Measurements from ENCODE around the gene BTLA. TPM values are rescaled to one million over a fixed set of nuclear protein-coding genes. Genes with fewer than 3 reads are reported as not detected.

Gene BTLA
- total and polyA plus RNA-seq, 5 donors from 2014 or later = 2.7 to 7.1 (median 5.3) TPM

- Histone ChIP-seq H3K27ac (ENCODE audit: insufficient read depth, low read length, poor library complexity, severe bottlenecking) (no peak overlapping the region), H3K36me3 (ENCODE audit: control insufficient read depth, insufficient read depth, low read length) (no peaks in the 10 kb centered on the region), H3K4me3 (ENCODE audit: low read depth, low read length) (no peak overlapping the region), H3K9me3 (ENCODE audit: control insufficient read depth in 2 of 2, low read length in 2 of 2) (no peaks in the 10 kb centered on the region), H3K4me1 (ENCODE audit: control insufficient read depth, insufficient read depth, low read length, poor library complexity, severe bottlenecking) (peaks cover 36% of the 10 kb centered on the region), H3K27me3 (ENCODE audit: control insufficient read depth, insufficient read depth, low read length) (no peaks in the 10 kb centered on the region)
- Mint-ChIP-seq H3K27ac (no peak overlapping the region), H3K27me3 (no peaks in the 10 kb centered on the region), H3K4me1 (peaks cover 24 to 61% (median 30%) of the 10 kb centered on the region in 4 donors), H3K9me3 (peaks cover 0 to 1% (median 0%) of the 10 kb centered on the region in 7 donors), H3K4me3 (no peak overlapping the region), H3K36me3 (peaks cover 12% of the 10 kb centered on the region)
- no peak for ATAC-seq (ENCODE audit: low read depth in 2 of 2)
- no peak for DNase-seq
Measured at GRCh38 chr3:112486811-112487505, 12.3 kb downstream of the BTLA start.

DNA sequence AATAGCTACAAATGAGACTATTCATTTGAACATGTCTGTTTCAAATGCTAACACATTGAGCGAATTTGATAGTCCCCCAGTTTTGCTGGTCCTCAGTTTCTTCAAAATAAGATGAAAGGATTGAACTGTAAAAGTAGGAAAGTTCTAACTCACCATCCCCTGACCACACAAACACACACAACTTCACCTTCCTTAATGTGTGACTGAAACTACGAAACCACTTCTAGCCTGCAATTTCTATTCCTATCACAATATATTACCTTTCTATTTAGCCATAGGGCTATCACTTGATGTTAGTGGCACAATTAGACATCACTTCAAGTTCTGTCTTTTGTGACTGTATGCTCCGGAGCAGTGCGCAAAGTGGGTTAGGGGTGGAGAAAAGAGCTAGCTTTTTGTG, 14.9 kb downstream of the BTLA start:
- Mint-ChIP-seq H3K4me3 (no peak overlapping the region), H3K4me1 (peaks cover 15 to 55% (median 27%) of the 10 kb centered on the region in 4 donors)

DNA sequence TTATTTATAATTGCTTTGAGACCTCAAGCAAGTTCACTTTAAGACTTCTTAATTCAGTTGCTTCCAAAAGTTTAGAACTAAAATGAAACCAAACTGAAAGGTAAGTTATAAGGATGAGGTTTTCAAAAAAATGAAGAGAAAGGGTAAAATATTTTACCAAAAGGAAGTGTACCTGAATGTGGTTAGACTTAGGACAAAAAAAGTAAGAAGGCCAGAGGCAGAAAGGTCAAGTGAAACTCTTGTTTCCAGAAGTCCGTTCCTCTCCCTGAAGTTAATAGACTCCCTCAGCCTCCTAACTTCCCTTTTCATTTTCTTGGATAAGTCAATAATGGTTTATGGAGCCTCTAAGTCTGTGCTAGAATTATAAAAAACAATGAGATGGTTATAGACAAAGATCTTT, 16.6 kb downstream of the BTLA start:
- peaks cover 9% of the 10 kb centered on the region for H3K4me1 ChIP-seq (ENCODE audit: control insufficient read depth, insufficient read depth, low read length, poor library complexity, severe bottlenecking)
- H3K4me1 Mint-ChIP-seq = peaks cover 14 to 49% (median 24%) of the 10 kb centered on the region in 4 donors
- H3K4me3 Mint-ChIP-seq = peak overlapping the region in 1 of 4 donors; percentile 44

More for the DNA sequence above, 14.9 kb downstream of the BTLA start:
- Histone ChIP-seq H3K27me3 (ENCODE audit: control insufficient read depth, insufficient read depth, low read length) (no peaks in the 10 kb centered on the region), H3K4me1 (ENCODE audit: control insufficient read depth, insufficient read depth, low read length, poor library complexity, severe bottlenecking) (peaks cover 14% of the 10 kb centered on the region), H3K9me3 (ENCODE audit: control insufficient read depth in 2 of 2, low read length in 2 of 2) (no peaks in the 10 kb centered on the region), H3K36me3 (ENCODE audit: control insufficient read depth, insufficient read depth, low read length) (no peaks in the 10 kb centered on the region), H3K4me3 (ENCODE audit: low read depth, low read length) (no peak overlapping the region), H3K27ac (ENCODE audit: insufficient read depth, low read length, poor library complexity, severe bottlenecking) (no peak overlapping the region)
- ATAC-seq (ENCODE audit: low read depth in 2 of 2) = no peak
- DNase-seq = no peak
- H3K27ac Mint-ChIP-seq = no peak overlapping the region
- H3K27me3 Mint-ChIP-seq = no peaks in the 10 kb centered on the region
- peaks cover 16% of the 10 kb centered on the region for H3K36me3 Mint-ChIP-seq
- peaks cover 0 to 2% (median 0%) of the 10 kb centered on the region in 7 donors for H3K9me3 Mint-ChIP-seq

DNA sequence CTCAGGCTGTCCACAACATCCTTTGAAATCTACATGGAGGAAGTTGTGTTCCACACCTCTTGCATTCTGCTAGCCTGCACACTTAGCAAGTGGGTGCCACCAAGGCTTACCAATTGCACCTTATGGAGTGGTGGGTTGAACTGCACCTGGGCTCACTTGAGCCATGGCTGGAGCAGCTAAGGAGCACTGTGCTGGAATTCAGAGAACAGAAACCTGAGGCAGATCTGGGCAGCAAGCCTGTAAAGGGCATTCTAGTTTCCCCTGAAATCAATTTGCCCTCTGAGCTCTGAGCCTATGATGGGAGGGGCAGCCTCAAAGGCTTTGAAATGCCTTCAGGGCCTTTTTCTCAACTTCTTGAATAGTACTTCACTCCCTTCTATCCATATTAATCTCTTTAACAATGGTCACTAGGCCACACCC, 18.0 kb downstream of the BTLA start:
- peaks cover 0 to 2% (median 0%) of the 10 kb centered on the region in 7 donors for H3K9me3 Mint-ChIP-seq
- H3K36me3 Mint-ChIP-seq = peaks cover 21% of the 10 kb centered on the region
- DNase-seq = no peak
- peaks cover 14 to 42% (median 24%) of the 10 kb centered on the region in 4 donors for H3K4me1 Mint-ChIP-seq
- no peaks in the 10 kb centered on the region for H3K27me3 Mint-ChIP-seq
- Histone ChIP-seq H3K27ac (ENCODE audit: insufficient read depth, low read length, poor library complexity, severe bottlenecking) (no peak overlapping the region), H3K4me1 (ENCODE audit: control insufficient read depth, insufficient read depth, low read length, poor library complexity, severe bottlenecking) (peaks cover 9% of the 10 kb centered on the region), H3K36me3 (ENCODE audit: control insufficient read depth, insufficient read depth, low read length) (no peaks in the 10 kb centered on the region), H3K27me3 (ENCODE audit: control insufficient read depth, insufficient read depth, low read length) (no peaks in the 10 kb centered on the region), H3K4me3 (ENCODE audit: low read depth, low read length) (no peak overlapping the region), H3K9me3 (ENCODE audit: control insufficient read depth in 2 of 2, low read length in 2 of 2) (no peaks in the 10 kb centered on the region)
- peak overlapping the region in 1 of 3 donors; percentile 10 for H3K27ac Mint-ChIP-seq
- H3K4me3 Mint-ChIP-seq = no peak overlapping the region
- no peak for ATAC-seq (ENCODE audit: low read depth in 2 of 2)

More for the DNA sequence above, 16.6 kb downstream of the BTLA start:
- H3K4me3 ChIP-seq (ENCODE audit: low read depth, low read length) = no peak overlapping the region
- Mint-ChIP-seq H3K27me3 (no peaks in the 10 kb centered on the region), H3K9me3 (peaks cover 0 to 2% (median 0%) of the 10 kb centered on the region in 7 donors), H3K36me3 (peaks cover 20% of the 10 kb centered on the region), H3K27ac (peak overlapping the region; percentile 11 to 47 (median 32))
- H3K27me3 ChIP-seq (ENCODE audit: control insufficient read depth, insufficient read depth, low read length) = no peaks in the 10 kb centered on the region
- no peak for DNase-seq
- no peak for ATAC-seq (ENCODE audit: low read depth in 2 of 2)
- H3K36me3 ChIP-seq (ENCODE audit: control insufficient read depth, insufficient read depth, low read length) = no peaks in the 10 kb centered on the region
- H3K9me3 ChIP-seq (ENCODE audit: control insufficient read depth in 2 of 2, low read length in 2 of 2) = no peaks in the 10 kb centered on the region
- H3K27ac ChIP-seq (ENCODE audit: insufficient read depth, low read length, poor library complexity, severe bottlenecking) = no peak overlapping the region

- no peak overlapping the region for H3K27ac Mint-ChIP-seq
- ATAC-seq (ENCODE audit: low read depth in 2 of 2) = no peak
- no peaks in the 10 kb centered on the region for H3K27me3 Mint-ChIP-seq
- H3K4me3 Mint-ChIP-seq = no peak overlapping the region
- Histone ChIP-seq H3K4me3 (ENCODE audit: low read depth, low read length) (no peak overlapping the region), H3K27ac (ENCODE audit: insufficient read depth, low read length, poor library complexity, severe bottlenecking) (no peak overlapping the region), H3K9me3 (ENCODE audit: control insufficient read depth in 2 of 2, low read length in 2 of 2) (no peaks in the 10 kb centered on the region), H3K27me3 (ENCODE audit: control insufficient read depth, insufficient read depth, low read length) (no peaks in the 10 kb centered on the region), H3K4me1 (ENCODE audit: control insufficient read depth, insufficient read depth, low read length, poor library complexity, severe bottlenecking) (peaks cover 15% of the 10 kb centered on the region), H3K36me3 (ENCODE audit: control insufficient read depth, insufficient read depth, low read length) (no peaks in the 10 kb centered on the region)
- H3K9me3 Mint-ChIP-seq = peaks cover 0 to 2% (median 0%) of the 10 kb centered on the region in 7 donors
- H3K36me3 Mint-ChIP-seq = peaks cover 20% of the 10 kb centered on the region
- DNase-seq = no peak
- peaks cover 27 to 52% (median 34%) of the 10 kb centered on the region in 4 donors for H3K4me1 Mint-ChIP-seq
Measured at GRCh38 chr3:112477891-112478290, 21.4 kb downstream of the BTLA start.

DNA sequence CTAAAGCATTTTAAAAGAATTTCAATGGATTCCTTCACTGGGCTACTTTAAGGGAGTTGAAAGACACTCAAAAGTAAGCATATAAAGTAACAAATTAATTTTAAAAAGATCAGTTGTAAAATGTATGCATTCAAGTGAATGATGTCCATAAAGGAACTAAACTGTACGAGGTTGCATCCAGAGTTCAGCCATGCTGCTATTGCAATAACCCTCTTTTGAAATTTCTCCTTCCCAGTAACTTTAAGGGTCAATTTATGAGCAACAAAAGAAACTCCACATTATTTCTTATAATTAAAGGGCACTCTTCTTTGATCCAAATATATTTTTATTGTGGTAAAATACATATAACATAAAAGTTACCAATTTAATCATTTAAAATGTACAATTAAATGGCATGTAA, 22.9 kb downstream of the BTLA start:
- no peak overlapping the region for H3K27ac ChIP-seq (ENCODE audit: insufficient read depth, low read length, poor library complexity, severe bottlenecking)
- no peaks in the 10 kb centered on the region for H3K36me3 ChIP-seq (ENCODE audit: control insufficient read depth, insufficient read depth, low read length)
- Mint-ChIP-seq H3K4me3 (no peak overlapping the region), H3K36me3 (peaks cover 24% of the 10 kb centered on the region), H3K27me3 (no peaks in the 10 kb centered on the region), H3K9me3 (peaks cover 0 to 2% (median 0%) of the 10 kb centered on the region in 7 donors), H3K4me1 (peaks cover 13 to 49% (median 34%) of the 10 kb centered on the region in 4 donors), H3K27ac (no peak overlapping the region)
- ATAC-seq (ENCODE audit: low read depth in 2 of 2) (no peak), DNase-seq (no peak)
- H3K27me3 ChIP-seq (ENCODE audit: control insufficient read depth, insufficient read depth, low read length) = no peaks in the 10 kb centered on the region
- H3K4me3 ChIP-seq (ENCODE audit: low read depth, low read length) = no peak overlapping the region
- peaks cover 6% of the 10 kb centered on the region for H3K4me1 ChIP-seq (ENCODE audit: control insufficient read depth, insufficient read depth, low read length, poor library complexity, severe bottlenecking)
- no peaks in the 10 kb centered on the region for H3K9me3 ChIP-seq (ENCODE audit: control insufficient read depth in 2 of 2, low read length in 2 of 2)

DNA sequence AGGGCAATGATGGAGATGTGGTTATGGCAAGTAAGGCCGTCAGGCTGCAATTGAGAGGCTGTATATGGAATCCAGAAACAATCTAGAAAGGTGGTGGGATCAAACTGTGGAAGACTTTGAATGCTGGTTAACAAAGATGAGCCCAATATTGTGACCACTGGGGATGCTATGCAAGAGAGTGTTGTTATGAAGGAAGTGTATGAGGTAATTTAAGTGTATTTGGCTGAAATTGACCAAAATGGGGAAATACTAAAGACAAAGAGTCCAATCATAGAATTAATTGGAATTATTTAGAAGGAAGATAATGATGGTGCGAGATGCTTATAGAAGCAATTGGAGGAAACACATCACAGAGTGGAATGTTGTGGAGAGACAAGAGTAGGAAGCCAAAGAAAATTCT, 24.5 kb downstream of the BTLA start:
- DNase-seq (no peak), ATAC-seq (ENCODE audit: low read depth in 2 of 2) (no peak)
- Histone ChIP-seq H3K27ac (ENCODE audit: insufficient read depth, low read length, poor library complexity, severe bottlenecking) (no peak overlapping the region), H3K27me3 (ENCODE audit: control insufficient read depth, insufficient read depth, low read length) (no peaks in the 10 kb centered on the region), H3K9me3 (ENCODE audit: control insufficient read depth in 2 of 2, low read length in 2 of 2) (no peaks in the 10 kb centered on the region), H3K4me1 (ENCODE audit: control insufficient read depth, insufficient read depth, low read length, poor library complexity, severe bottlenecking) (peaks cover 6% of the 10 kb centered on the region), H3K36me3 (ENCODE audit: control insufficient read depth, insufficient read depth, low read length) (no peaks in the 10 kb centered on the region), H3K4me3 (ENCODE audit: low read depth, low read length) (no peak overlapping the region)
- Mint-ChIP-seq H3K4me1 (peaks cover 13 to 54% (median 28%) of the 10 kb centered on the region in 4 donors), H3K27ac (peak overlapping the region; percentile 14 to 75 (median 20)), H3K36me3 (peaks cover 32% of the 10 kb centered on the region), H3K27me3 (no peaks in the 10 kb centered on the region), H3K4me3 (peak overlapping the region in 1 of 4 donors; percentile 13), H3K9me3 (peaks cover 0 to 2% (median 0%) of the 10 kb centered on the region in 7 donors)

- DNase-seq (no peak), ATAC-seq (ENCODE audit: low read depth in 2 of 2) (no peak)
- Mint-ChIP-seq H3K4me3 (peak overlapping the region in 1 of 4 donors; percentile 32), H3K27ac (peak overlapping the region in 2 of 3 donors; percentile 39 to 86), H3K27me3 (no peaks in the 10 kb centered on the region), H3K36me3 (peaks cover 26% of the 10 kb centered on the region), H3K9me3 (no peaks in the 10 kb centered on the region), H3K4me1 (peaks cover 13 to 63% (median 29%) of the 10 kb centered on the region in 4 donors)
- Histone ChIP-seq H3K4me3 (ENCODE audit: low read depth, low read length) (no peak overlapping the region), H3K4me1 (ENCODE audit: control insufficient read depth, insufficient read depth, low read length, poor library complexity, severe bottlenecking) (peaks cover 6% of the 10 kb centered on the region), H3K9me3 (ENCODE audit: control insufficient read depth in 2 of 2, low read length in 2 of 2) (no peaks in the 10 kb centered on the region), H3K27ac (ENCODE audit: insufficient read depth, low read length, poor library complexity, severe bottlenecking) (no peak overlapping the region), H3K36me3 (ENCODE audit: control insufficient read depth, insufficient read depth, low read length) (no peaks in the 10 kb centered on the region), H3K27me3 (ENCODE audit: control insufficient read depth, insufficient read depth, low read length) (no peaks in the 10 kb centered on the region)
Measured at GRCh38 chr3:112472691-112473090, 26.6 kb downstream of the BTLA start.

Measured in CD4-positive, CD25-positive, alpha-beta regulatory T cell (primary cell).